SH-SY5Y (cell line): Measurements from ENCODE around the gene WHRN.

Experiments used
- GATA2 ChIP-seq: IDR thresholded peaks from 2 replicates; pipeline ENCODE4 v1.6.1; 2011; ENCODE audit warnings: mild to moderate bottlenecking, low read depth, low read length
- GATA3 ChIP-seq: IDR thresholded peaks from 2 replicates; pipeline ENCODE4 v1.6.1; 2011; ENCODE audit warnings: low read depth, mild to moderate bottlenecking, low read length, moderate library complexity

The WHRN gene

DNA sequence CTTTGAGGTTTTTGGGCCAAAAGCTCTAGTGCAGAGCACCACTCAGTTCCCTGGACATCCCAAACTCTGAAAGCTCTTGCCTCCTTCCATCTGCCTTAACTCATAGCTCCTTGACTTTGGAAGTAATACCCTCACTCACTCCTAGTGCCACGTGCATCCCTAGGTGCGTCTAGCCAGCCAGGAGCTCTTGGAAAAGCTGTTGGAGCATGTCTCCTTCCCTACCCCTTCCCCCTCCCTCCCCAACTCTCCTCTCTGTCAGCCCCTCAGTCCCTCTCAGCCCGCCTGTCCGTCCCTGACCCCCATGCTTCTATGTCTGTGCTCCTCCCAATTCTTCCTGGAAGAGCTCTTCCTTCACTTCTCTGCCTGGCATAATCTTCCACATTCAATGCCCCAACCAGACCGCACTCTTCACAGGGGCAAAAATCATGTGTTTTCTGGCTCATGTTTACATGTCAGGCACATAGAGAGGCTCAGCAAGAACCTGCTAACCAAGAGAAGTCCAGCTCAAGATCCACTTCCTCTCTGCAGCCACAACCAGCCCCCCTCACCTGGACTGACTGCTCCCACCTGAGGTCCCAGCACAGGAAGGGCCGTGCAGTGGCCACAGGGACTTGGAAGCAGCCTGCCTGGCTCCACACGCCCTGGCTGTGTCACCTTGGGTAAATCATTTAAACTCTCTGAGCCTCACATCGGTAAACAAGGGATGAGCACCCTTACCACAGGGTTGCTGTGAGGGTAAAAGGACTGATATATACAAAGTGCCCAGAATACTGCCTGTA is 58.4 kb downstream of the WHRN start:
- TF ChIP-seq GATA3 (no peak), GATA2 (no peak)

DNA sequence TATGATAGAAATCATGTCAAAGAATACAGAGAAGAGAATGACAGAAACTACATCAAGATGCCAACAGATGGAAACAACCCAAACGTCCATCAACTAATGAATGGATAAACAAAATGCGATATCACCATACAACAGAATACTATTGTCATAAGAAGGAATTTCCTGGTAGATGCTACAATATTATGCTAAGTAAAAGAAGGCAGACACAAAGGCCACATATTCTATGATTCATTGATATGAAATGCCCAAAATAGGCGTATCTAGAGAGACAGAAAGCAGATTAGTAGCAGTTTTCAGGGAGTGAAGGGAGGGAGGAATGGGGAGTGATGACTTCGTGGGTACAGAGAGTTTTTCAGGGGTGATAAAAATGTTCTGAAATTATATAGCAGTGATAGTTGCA is 59.2 kb downstream of the WHRN start:
- no peak for TF ChIP-seq GATA2
- TF ChIP-seq GATA3 = no peak

- TF ChIP-seq GATA3 = no peak
- no peak for TF ChIP-seq GATA2
Measured at GRCh38 chr9:114445616-114446015, 59.7 kb downstream of the WHRN start.

DNA sequence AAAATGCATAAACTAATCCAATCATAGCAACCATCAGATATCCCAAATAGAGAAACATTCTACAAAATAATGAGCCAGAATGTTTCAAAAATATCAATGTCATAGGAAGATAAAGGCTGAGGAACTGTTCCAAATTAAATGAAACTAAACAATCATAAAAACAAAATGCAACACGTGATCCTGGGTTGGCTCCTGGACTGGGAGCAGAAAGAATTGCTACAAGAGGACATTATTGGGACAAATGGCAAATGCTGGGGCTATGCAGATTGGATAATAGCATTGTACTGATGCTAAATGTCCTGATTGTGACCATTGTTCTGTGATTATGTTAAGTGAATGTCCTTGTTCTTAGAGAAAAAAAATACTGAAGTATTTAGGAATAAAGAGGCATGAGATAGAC is 63.3 kb downstream of the WHRN start:
- TF ChIP-seq GATA2 (no peak), GATA3 (no peak)

- TF ChIP-seq GATA3 = no peak
- TF ChIP-seq GATA2 = no peak
Measured at GRCh38 chr9:114437401-114437893, 67.8 kb downstream of the WHRN start.

DNA sequence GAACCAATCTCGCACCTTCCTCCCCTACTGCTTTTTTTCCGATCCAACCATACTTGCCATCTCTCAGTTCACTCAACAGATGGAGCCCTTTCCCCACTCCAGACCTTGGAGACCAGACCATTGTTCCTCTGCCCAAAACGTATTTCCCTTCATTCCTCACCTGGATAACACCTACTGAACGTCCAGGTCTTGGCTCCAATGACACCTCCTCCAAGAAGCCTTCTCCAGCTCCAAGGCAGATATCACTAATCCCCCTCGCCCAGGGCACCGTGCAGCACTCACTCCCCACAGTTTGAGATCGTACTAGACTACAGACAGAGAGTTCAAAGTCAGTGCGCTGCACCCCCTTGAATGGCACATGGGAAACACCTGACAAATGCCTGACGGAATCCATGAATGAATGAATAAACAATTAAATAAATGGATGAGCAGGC is 70.4 kb downstream of the WHRN start:
- TF ChIP-seq GATA3 (no peak), GATA2 (no peak)

- no peak for TF ChIP-seq GATA2
- no peak for TF ChIP-seq GATA3
Measured at GRCh38 chr9:114433720-114434255, 71.5 kb downstream of the WHRN start.

- TF ChIP-seq GATA3 (no peak), GATA2 (no peak)
Measured at GRCh38 chr9:114433086-114433485, 72.2 kb downstream of the WHRN start.

- no peak for TF ChIP-seq GATA3
- TF ChIP-seq GATA2 = no peak
Measured at GRCh38 chr9:114432323-114433067, 72.8 kb downstream of the WHRN start.

DNA sequence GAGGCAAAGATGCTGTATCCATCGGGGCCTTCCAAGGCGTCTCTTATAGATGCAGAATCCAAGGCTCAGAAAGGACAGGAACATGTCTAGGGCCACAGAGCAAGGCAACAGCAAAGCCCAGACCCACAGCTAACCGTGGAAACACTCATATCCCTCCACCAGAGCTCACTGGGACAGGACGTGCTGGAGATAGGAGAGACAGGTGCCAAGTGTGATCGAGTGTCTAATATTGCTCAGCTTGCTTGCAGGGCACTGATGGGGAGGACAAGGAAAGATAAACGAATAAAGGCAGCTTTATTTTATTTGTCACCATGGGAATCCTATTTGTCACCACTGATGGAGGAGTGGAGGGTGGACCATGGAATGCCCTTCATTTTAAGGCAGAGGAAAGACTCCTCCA is 73.5 kb downstream of the WHRN start:
- no peak for TF ChIP-seq GATA3
- TF ChIP-seq GATA2 = no peak

DNA sequence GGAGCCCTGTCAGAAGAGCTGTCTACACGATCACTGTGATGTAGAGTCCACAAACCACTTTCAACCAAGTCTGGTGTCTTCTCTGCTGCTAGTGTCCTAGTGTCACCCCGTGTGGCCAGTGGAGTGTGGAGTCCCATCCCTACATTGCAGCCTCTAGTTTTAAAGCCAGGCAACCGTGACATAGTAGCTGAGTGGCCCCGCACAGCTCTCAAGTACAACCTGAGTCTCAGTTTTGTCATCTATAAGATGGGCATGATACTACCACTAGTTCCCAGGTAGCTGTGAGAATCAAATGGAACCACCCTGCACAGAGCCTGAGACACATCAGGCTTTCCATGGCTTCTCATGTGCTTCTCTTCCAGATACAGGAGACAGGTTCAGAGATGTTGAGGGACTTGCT is 74.3 kb downstream of the WHRN start:
- no peak for TF ChIP-seq GATA3

- TF ChIP-seq GATA2 (no peak), GATA3 (no peak)
Measured at GRCh38 chr9:114430457-114430856, 74.8 kb downstream of the WHRN start.

DNA sequence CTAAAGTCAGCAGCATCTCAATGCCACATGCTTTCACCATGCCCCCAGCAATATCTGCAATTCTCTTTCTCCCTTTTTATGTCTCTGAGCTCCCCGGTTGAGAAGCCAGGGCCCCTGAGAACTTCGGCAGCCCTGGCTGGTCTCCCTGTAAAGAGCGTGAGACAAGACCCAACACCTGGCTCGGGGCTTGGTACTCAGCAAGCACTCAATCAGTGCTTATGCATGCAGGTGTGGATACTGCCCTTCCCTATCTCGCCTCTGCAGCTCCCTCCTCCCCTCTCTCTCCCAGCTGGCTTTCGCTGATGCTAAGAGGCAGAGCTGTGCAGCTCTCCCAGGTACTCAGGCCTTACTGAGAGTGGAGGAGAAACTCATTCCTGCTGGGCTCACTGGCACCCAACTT is 75.8 kb downstream of the WHRN start:
- TF ChIP-seq GATA2 = no peak
- no peak for TF ChIP-seq GATA3

DNA sequence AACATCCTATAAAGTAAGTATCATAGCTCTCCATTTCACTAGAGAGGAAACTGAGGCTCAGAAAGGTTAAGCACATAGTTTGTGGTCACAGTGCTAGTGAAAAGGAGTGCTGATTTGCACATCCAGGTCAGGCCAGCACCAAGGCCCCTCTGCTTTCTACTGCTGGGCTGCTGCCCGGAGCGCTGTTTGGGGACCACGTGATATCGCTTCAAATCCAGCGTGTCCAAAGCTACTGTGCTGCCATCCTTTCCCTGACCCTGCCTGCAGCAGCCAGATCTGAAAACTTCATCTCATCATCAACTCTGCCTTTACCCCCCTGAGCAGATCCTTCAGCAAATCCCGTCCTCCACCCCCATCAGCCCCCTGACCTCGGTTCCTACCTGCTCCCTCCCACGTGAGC is 76.8 kb downstream of the WHRN start:
- TF ChIP-seq GATA3 = no peak
- TF ChIP-seq GATA2 = no peak

- no peak for TF ChIP-seq GATA3
- no peak for TF ChIP-seq GATA2
Measured at GRCh38 chr9:114427644-114428043, 77.6 kb downstream of the WHRN start.
